NCI-H187 treated with DMSO at 0.1 percent for 48 hours (cell line): ENCODE data around the gene RFFL.
"Not testable (repeated sequence)": the region's sequence is repeated elsewhere in the genome, so short reads cannot be mapped to it uniquely, and the experiment has no call there.

Experiments
- DNase-seq: peaks from one replicate; lab custom pipeline; 2025; lab: John Stamatoyannopoulos, UW

The RFFL gene

GRCh38 chr17:35046740-35047283 lies 16.7 kb downstream of the RFFL start:
- DNase-seq = no peak

- DNase-seq = no peak
These were observed 17.3 kb downstream of the RFFL start for GRCh38 chr17:35046245-35046644.

GRCh38 chr17:35045458-35045979 lies 18.0 kb downstream of the RFFL start:
- not testable (repeated sequence) for DNase-seq

- no peak for DNase-seq
These were observed 19.3 kb downstream of the RFFL start for GRCh38 chr17:35044181-35044580.

GRCh38 chr17:35041390-35041789 lies 22.1 kb downstream of the RFFL start:
- DNase-seq = no peak

GRCh38 chr17:35038453-35038852 lies 25.1 kb downstream of the RFFL start:
- DNase-seq = no peak

GRCh38 chr17:35030780-35031179 lies 32.7 kb downstream of the RFFL start:
- no peak for DNase-seq

GRCh38 chr17:35028531-35029262 lies 34.8 kb downstream of the RFFL start:
- no peak for DNase-seq

GRCh38 chr17:35028097-35028496 lies 35.4 kb downstream of the RFFL start:
- not testable (repeated sequence) for DNase-seq

- DNase-seq = no peak
These were observed 38.0 kb downstream of the RFFL start for GRCh38 chr17:35025541-35025940.

- no peak for DNase-seq
These were observed 40.0 kb downstream of the RFFL start for GRCh38 chr17:35023538-35023937.

- DNase-seq = no peak
These were observed 40.9 kb downstream of the RFFL start for GRCh38 chr17:35022536-35023063.

GRCh38 chr17:35021520-35022380 lies 41.8 kb downstream of the RFFL start:
- no peak for DNase-seq

- DNase-seq = no peak
These were observed 43.9 kb downstream of the RFFL start for GRCh38 chr17:35019386-35020179.

GRCh38 chr17:35018814-35019213 lies 44.7 kb downstream of the RFFL start:
- DNase-seq = no peak

GRCh38 chr17:35017021-35017420 lies 46.5 kb downstream of the RFFL start:
- DNase-seq = no peak

GRCh38 chr17:35016369-35016768 lies 47.1 kb downstream of the RFFL start:
- no peak for DNase-seq

GRCh38 chr17:35011671-35012216 lies 51.8 kb downstream of the RFFL start:
- peak; percentile 4 for DNase-seq

- DNase-seq = no peak
These were observed 53.4 kb downstream of the RFFL start for GRCh38 chr17:35010093-35010492.

- DNase-seq = no peak
These were observed 56.5 kb downstream of the RFFL start for GRCh38 chr17:35006961-35007360.

- no peak for DNase-seq
These were observed 57.2 kb downstream of the RFFL start for GRCh38 chr17:35006345-35006744.
